Lung (tissue), 12 donors: ENCODE results near the gene COL13A1. TPM values are rescaled to one million over a fixed set of nuclear protein-coding genes. Genes with fewer than 3 reads are reported as not detected.

Experiments used
- ATAC-seq: fragments of 200-7000 bp; cut with Tn5 transposase; one replicate; pipeline ENCODE4 v1.9.1; 2020; ENCODE audit warnings: moderate number of reproducible peaks; ENCODE audit not compliant: insufficient read depth, low FRiP score
- DNase-seq, 3 donors: peaks; one replicate each; pipeline ENCODE4 v3.0.0-alpha.2; 2013 to 2017
- H3K27ac ChIP-seq, 2 donors: one replicate each; pipeline ENCODE4 v1.5.1; 2013; ENCODE audit warnings: mild to moderate bottlenecking in 2 of 2, moderate library complexity in 2 of 2, control low read depth in 1 of 2, inconsistent platforms in 1 of 2, low read depth in 1 of 2, low read length in 1 of 2
- H3K27me3 ChIP-seq, 3 donors: one replicate each; pipeline ENCODE4 v1.5.1; 2013; ENCODE audit warnings: low read length in 2 of 3; ENCODE audit not compliant: control insufficient read depth in 3 of 3, insufficient read depth in 3 of 3
- H3K36me3 ChIP-seq, 4 donors: one replicate each; pipeline ENCODE4 v1.5.1; 2013; ENCODE audit warnings: low read length in 4 of 4, mild to moderate bottlenecking in 1 of 4, moderate library complexity in 1 of 4; ENCODE audit not compliant: control insufficient read depth in 4 of 4, insufficient read depth in 4 of 4
- H3K4me1 ChIP-seq, 5 donors: one replicate each; pipeline ENCODE4 v1.5.1; 2013; ENCODE audit warnings: low read length in 5 of 5, mild to moderate bottlenecking in 2 of 5, moderate library complexity in 1 of 5; ENCODE audit not compliant: control insufficient read depth in 5 of 5, insufficient read depth in 5 of 5
- H3K4me3 ChIP-seq: one replicate; pipeline ENCODE4 v1.5.1; 2013; ENCODE audit warnings: mild to moderate bottlenecking, control low read depth, moderate library complexity
- H3K9ac ChIP-seq, 2 donors: one replicate each; pipeline ENCODE4 v1.5.1; 2013; ENCODE audit warnings: low read length in 2 of 2, control low read depth in 1 of 2; ENCODE audit not compliant: insufficient read depth in 1 of 2
- H3K9me3 ChIP-seq, 4 donors: one replicate each; pipeline ENCODE4 v1.5.1; 2013; ENCODE audit warnings: low read length in 3 of 4, mild to moderate bottlenecking in 1 of 4, moderate library complexity in 1 of 4; ENCODE audit not compliant: control insufficient read depth in 4 of 4, insufficient read depth in 3 of 4
- WGBS, 2 donors: extraction: QIAGEN DNeasy Blood & Tissue Kit; methylation state at CpG; one replicate each; pipeline ENCODE4 v1.1.7; 2013; 5-methylcytosine and 5-hydroxymethylcytosine counted together
- polyA plus RNA-seq, 2 donors: library from polyadenylated mRNA; stranded (reverse); fragments of 200-250 nt; gene quantifications; one replicate each; pipeline ENCODE4 v1.2.1, GENCODE V29; 2013
- total RNA-seq, 2 donors: library from RNA; depleted of rRNA in 1 of 2; stranded (reverse); fragments of >200 nt in 1 of 2; gene quantifications; one replicate each; pipeline ENCODE4 v1.2.1, GENCODE V29; 2014 to 2021
- TF ChIP-seq, protein P1 (sequence below): IDR thresholded peaks from 2 replicates; pipeline ENCODE4 v1.5.1; 2012; ENCODE audit warnings: mild to moderate bottlenecking; ENCODE audit errors: control extremely low read depth, extremely low read depth
- donor health status: control.
- donor health status: control.
- donor health status: Bipolar disorder and iron deficiency.
- donor health status: healthy.
- donor health status: DM: yes; HTN: yes; CAD: no.

Gene COL13A1
- total and polyA plus RNA-seq, 4 donors: 2.7 to 42.1 (median 5.6) TPM

DNA sequence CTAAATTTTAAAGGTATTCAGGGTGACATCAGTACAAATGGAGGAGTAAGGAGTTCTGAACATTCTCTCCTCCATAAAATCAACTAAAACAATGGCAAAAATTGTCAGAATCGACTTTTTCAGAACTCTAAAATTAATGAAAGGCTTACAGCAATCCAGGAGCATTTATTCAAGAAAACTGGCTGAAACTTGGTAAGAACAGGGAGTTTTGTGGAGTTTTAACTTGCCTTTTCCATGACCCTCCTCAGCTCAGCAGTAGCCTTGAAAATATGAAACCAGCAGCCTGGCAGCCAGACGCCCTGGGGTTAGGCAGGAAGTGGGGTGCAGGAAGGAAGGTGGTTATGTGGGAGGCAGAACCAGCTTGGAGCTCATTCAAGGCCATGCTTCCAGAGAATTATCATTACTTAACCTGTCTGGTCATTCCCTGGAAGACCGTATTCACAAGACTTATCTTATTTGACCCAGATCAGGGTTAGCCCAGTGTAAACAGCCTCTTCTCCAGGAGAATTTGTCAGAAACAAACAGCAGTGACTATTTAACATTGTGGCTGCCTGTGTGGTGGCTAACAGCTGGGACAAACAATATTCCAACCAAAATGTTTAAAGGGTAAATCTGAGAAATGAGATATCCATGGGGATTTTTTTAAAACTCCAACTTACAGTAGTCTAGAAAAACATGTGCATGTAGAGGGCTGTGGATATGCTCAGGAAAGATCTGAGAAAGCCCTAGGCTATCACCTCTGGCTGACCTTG lies 175.3 kb downstream of the COL13A1 start:
- DNase-seq (no peak), ATAC-seq (no peak)
- Histone ChIP-seq H3K9ac (no peak overlapping the region), H3K4me1 (no peaks in the 10 kb centered on the region), H3K36me3 (no peaks in the 10 kb centered on the region), H3K27ac (no peak overlapping the region), H3K9me3 (peaks cover 0 to 17% (median 9%) of the 10 kb centered on the region in 4 donors), H3K4me3 (no peak overlapping the region), H3K27me3 (no peaks in the 10 kb centered on the region)
- WGBS, 2 donors: 47 to 54% methylated on average over 3 of the region's 3 CpGs
- TF ChIP-seq, protein P1, sequence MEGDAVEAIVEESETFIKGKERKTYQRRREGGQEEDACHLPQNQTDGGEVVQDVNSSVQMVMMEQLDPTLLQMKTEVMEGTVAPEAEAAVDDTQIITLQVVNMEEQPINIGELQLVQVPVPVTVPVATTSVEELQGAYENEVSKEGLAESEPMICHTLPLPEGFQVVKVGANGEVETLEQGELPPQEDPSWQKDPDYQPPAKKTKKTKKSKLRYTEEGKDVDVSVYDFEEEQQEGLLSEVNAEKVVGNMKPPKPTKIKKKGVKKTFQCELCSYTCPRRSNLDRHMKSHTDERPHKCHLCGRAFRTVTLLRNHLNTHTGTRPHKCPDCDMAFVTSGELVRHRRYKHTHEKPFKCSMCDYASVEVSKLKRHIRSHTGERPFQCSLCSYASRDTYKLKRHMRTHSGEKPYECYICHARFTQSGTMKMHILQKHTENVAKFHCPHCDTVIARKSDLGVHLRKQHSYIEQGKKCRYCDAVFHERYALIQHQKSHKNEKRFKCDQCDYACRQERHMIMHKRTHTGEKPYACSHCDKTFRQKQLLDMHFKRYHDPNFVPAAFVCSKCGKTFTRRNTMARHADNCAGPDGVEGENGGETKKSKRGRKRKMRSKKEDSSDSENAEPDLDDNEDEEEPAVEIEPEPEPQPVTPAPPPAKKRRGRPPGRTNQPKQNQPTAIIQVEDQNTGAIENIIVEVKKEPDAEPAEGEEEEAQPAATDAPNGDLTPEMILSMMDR: no peak

DNA sequence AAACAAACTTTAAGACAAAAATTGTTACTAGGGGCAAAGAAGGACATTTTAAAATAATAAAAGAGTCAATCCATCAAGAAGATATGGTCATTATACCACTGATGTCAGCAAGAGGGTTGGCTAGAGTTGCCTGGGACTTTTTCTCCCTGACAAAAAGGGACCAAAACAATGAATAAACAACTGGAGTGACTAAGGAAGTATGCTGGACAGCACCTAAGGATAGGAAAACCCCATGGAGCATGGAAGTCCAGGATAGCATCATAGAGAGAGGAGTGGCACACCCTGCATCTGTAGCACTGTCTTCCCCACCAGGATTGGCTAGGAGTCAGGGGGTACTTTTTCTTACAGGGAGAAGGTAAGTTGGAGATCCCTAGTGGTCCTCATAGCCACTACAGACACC lies 177.5 kb downstream of the COL13A1 start:
- no peak for DNase-seq
- H3K9me3 ChIP-seq: peaks cover 0 to 17% (median 9%) of the 10 kb centered on the region in 4 donors
- TF ChIP-seq, protein P1: no peak
- no peaks in the 10 kb centered on the region for H3K36me3 ChIP-seq
- no peaks in the 10 kb centered on the region for H3K4me1 ChIP-seq
- no peak overlapping the region for H3K9ac ChIP-seq
- no peaks in the 10 kb centered on the region for H3K27me3 ChIP-seq
- H3K27ac ChIP-seq: no peak overlapping the region
- no peak for ATAC-seq
- no peak overlapping the region for H3K4me3 ChIP-seq

DNA sequence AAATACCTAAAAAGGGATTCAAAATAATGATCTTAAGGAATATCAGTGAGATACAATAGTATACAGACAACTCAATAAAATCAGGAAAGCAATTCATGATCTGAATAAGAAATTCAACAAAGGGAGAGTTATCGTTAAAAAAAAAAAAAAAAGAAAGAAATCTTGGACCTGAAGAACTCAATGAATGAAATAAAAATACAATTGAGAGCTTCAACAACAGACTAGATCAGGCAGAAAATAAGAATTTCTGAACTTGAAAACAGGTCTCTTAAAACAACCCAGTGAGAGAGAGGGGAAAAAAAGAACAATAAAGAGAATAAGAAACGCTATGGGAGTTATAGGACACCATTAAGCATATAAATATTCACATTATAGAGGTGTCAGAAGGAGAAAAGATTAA lies 179.0 kb downstream of the COL13A1 start:
- Histone ChIP-seq H3K27me3 (no peaks in the 10 kb centered on the region), H3K9ac (no peak overlapping the region), H3K27ac (no peak overlapping the region), H3K9me3 (peaks cover 0 to 17% (median 9%) of the 10 kb centered on the region in 4 donors), H3K4me3 (no peak overlapping the region), H3K4me1 (no peaks in the 10 kb centered on the region), H3K36me3 (no peaks in the 10 kb centered on the region)
- WGBS, 2 donors: 92 to 95% methylated on average over 2 of the region's 2 CpGs
- ATAC-seq: no peak
- no peak for DNase-seq
- TF ChIP-seq, protein P1: no peak

DNA sequence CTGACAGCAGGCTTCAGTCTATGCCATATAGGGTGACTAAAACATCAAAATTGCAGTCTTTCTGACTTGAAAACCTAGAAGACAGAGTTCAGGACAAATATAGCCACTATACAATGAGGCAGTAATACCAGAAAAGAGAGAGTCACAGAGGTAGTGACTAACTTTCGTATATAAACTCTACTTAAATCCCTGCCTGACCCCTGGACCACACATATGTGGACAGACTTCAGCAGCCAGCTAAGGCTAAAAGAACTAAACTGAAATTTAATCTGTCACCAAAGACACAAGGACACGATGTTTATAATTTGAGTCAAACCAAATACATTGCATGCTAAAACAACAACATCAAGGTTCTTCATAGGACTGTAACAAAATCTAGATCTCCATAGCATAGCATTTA lies 186.4 kb downstream of the COL13A1 start:
- TF ChIP-seq, protein P1: no peak
- ATAC-seq (no peak), DNase-seq (no peak)
- peaks cover 0 to 17% (median 5%) of the 10 kb centered on the region in 3 donors for H3K27me3 ChIP-seq
- no peaks in the 10 kb centered on the region for H3K36me3 ChIP-seq
- H3K4me1 ChIP-seq: no peaks in the 10 kb centered on the region
- 66% methylated on average over 2 of the region's 2 CpGs for WGBS, 2 donors
- no peak overlapping the region for H3K9ac ChIP-seq
- H3K27ac ChIP-seq: no peak overlapping the region
- H3K9me3 ChIP-seq: no peaks in the 10 kb centered on the region
- no peak overlapping the region for H3K4me3 ChIP-seq
